IgD-negative memory B cell (primary cell): ENCODE data around the gene PDE11A. TPM values are rescaled to one million over a fixed set of nuclear protein-coding genes. Genes with fewer than 3 reads are reported as not detected.
A peak's percentile ranks its signal among the peaks of the same experiment; 100 is the strongest.

Source experiments
- H3K27ac Mint-ChIP-seq, 3 donors: one replicate each; pipeline ENCODE4 v1.8.0; 2020 to 2022; ENCODE audit warnings: mild to moderate bottlenecking in 3 of 3, mixed read lengths in 3 of 3, moderate library complexity in 1 of 3
- H3K27me3 Mint-ChIP-seq: one replicate; pipeline ENCODE4 v1.8.0; 2021; ENCODE audit warnings: mixed read lengths
- H3K36me3 Mint-ChIP-seq: one replicate; pipeline ENCODE4 v1.8.0; 2020; ENCODE audit warnings: mild to moderate bottlenecking, mixed read lengths
- H3K4me1 Mint-ChIP-seq, 3 donors: one replicate each; pipeline ENCODE4 v1.8.0; 2020 to 2022; ENCODE audit warnings: mixed read lengths in 3 of 3, mild to moderate bottlenecking in 1 of 3
- H3K4me3 Mint-ChIP-seq, 4 donors: one replicate each; pipeline ENCODE4 v1.8.0; 2020 to 2022; ENCODE audit warnings: mild to moderate bottlenecking in 4 of 4, mixed read lengths in 4 of 4, moderate library complexity in 3 of 4
- H3K9me3 Mint-ChIP-seq, 3 donors: one replicate each; pipeline ENCODE4 v1.8.0; 2020 to 2021; ENCODE audit warnings: mixed read lengths in 3 of 3, mild to moderate bottlenecking in 1 of 3
- polyA plus RNA-seq: library from polyadenylated mRNA; unstranded; fragments of 300-500 nt; fragmentation: Illumina TruSeq; gene quantifications from one replicate; pipeline ENCODE4 v1.2.3, GENCODE V29; 2021

PDE11A gene
- polyA plus RNA-seq, 1 donor from 2014 or later = not detected

- H3K36me3 Mint-ChIP-seq = no peaks in the 10 kb centered on the region
- peaks cover 0 to 1% (median 0%) of the 10 kb centered on the region in 3 donors for H3K4me1 Mint-ChIP-seq
- H3K4me3 Mint-ChIP-seq = no peak overlapping the region
- H3K27me3 Mint-ChIP-seq = peaks cover 2% of the 10 kb centered on the region
- no peak overlapping the region for H3K27ac Mint-ChIP-seq
- H3K9me3 Mint-ChIP-seq = no peaks in the 10 kb centered on the region
Observed at GRCh38 chr2:177668617-177669016, 404.0 kb downstream of the PDE11A start.

- H3K4me1 Mint-ChIP-seq = peaks cover 0 to 1% (median 0%) of the 10 kb centered on the region in 3 donors
- H3K27ac Mint-ChIP-seq = no peak overlapping the region
- no peaks in the 10 kb centered on the region for H3K9me3 Mint-ChIP-seq
- H3K36me3 Mint-ChIP-seq = no peaks in the 10 kb centered on the region
- peaks cover 2% of the 10 kb centered on the region for H3K27me3 Mint-ChIP-seq
- H3K4me3 Mint-ChIP-seq = no peak overlapping the region
Observed at GRCh38 chr2:177667626-177668025, 405.0 kb downstream of the PDE11A start.

GRCh38 chr2:177666408-177666807 lies 406.2 kb downstream of the PDE11A start:
- no peak overlapping the region for H3K27ac Mint-ChIP-seq
- H3K36me3 Mint-ChIP-seq = no peaks in the 10 kb centered on the region
- peaks cover 0 to 1% (median 0%) of the 10 kb centered on the region in 3 donors for H3K4me1 Mint-ChIP-seq
- H3K4me3 Mint-ChIP-seq = no peak overlapping the region
- H3K27me3 Mint-ChIP-seq = no peaks in the 10 kb centered on the region
- no peaks in the 10 kb centered on the region for H3K9me3 Mint-ChIP-seq

- Mint-ChIP-seq H3K27me3 (no peaks in the 10 kb centered on the region), H3K36me3 (no peaks in the 10 kb centered on the region), H3K4me3 (no peak overlapping the region)
Observed at GRCh38 chr2:177665948-177666347, 406.6 kb downstream of the PDE11A start.

GRCh38 chr2:177665328-177665727 lies 407.2 kb downstream of the PDE11A start:
- Mint-ChIP-seq H3K36me3 (no peaks in the 10 kb centered on the region), H3K4me1 (peaks cover 0 to 1% (median 0%) of the 10 kb centered on the region in 3 donors), H3K9me3 (no peaks in the 10 kb centered on the region), H3K4me3 (no peak overlapping the region), H3K27me3 (no peaks in the 10 kb centered on the region), H3K27ac (no peak overlapping the region)

More at GRCh38 chr2:177665948-177666347, 406.6 kb downstream of the PDE11A start:
- Mint-ChIP-seq H3K4me1 (peaks cover 0 to 1% (median 0%) of the 10 kb centered on the region in 3 donors), H3K9me3 (no peaks in the 10 kb centered on the region), H3K27ac (no peak overlapping the region)

- Mint-ChIP-seq H3K36me3 (no peaks in the 10 kb centered on the region), H3K9me3 (no peaks in the 10 kb centered on the region), H3K27ac (no peak overlapping the region), H3K27me3 (peaks cover under 1% of the 10 kb centered on the region), H3K4me1 (peaks cover 0 to 1% (median 0%) of the 10 kb centered on the region in 3 donors), H3K4me3 (no peak overlapping the region)
Observed at GRCh38 chr2:177662895-177663294, 409.7 kb downstream of the PDE11A start.

GRCh38 chr2:177660742-177661141 lies 411.8 kb downstream of the PDE11A start:
- Mint-ChIP-seq H3K36me3 (no peaks in the 10 kb centered on the region), H3K4me3 (no peak overlapping the region), H3K27ac (no peak overlapping the region), H3K9me3 (peaks cover 0 to 2% (median 0%) of the 10 kb centered on the region in 3 donors), H3K27me3 (peaks cover 3% of the 10 kb centered on the region), H3K4me1 (peaks cover 0 to 1% (median 0%) of the 10 kb centered on the region in 3 donors)

GRCh38 chr2:177658309-177658708 lies 414.3 kb downstream of the PDE11A start:
- Mint-ChIP-seq H3K27ac (no peak overlapping the region), H3K27me3 (peaks cover 4% of the 10 kb centered on the region)

GRCh38 chr2:177651833-177652232 lies 420.7 kb downstream of the PDE11A start:
- Mint-ChIP-seq H3K4me3 (no peak overlapping the region), H3K4me1 (no peaks in the 10 kb centered on the region), H3K36me3 (no peaks in the 10 kb centered on the region), H3K27ac (no peak overlapping the region), H3K9me3 (peaks cover 0 to 2% (median 0%) of the 10 kb centered on the region in 3 donors), H3K27me3 (peaks cover 10% of the 10 kb centered on the region)

More at GRCh38 chr2:177658309-177658708, 414.3 kb downstream of the PDE11A start:
- Mint-ChIP-seq H3K36me3 (no peaks in the 10 kb centered on the region), H3K4me1 (no peaks in the 10 kb centered on the region), H3K9me3 (peaks cover 0 to 2% (median 0%) of the 10 kb centered on the region in 3 donors), H3K4me3 (no peak overlapping the region)

GRCh38 chr2:177649568-177650518 lies 422.7 kb downstream of the PDE11A start:
- no peak overlapping the region for H3K27ac Mint-ChIP-seq
- H3K4me1 Mint-ChIP-seq = no peaks in the 10 kb centered on the region
- H3K27me3 Mint-ChIP-seq = peaks cover 12% of the 10 kb centered on the region
- no peaks in the 10 kb centered on the region for H3K36me3 Mint-ChIP-seq
- H3K9me3 Mint-ChIP-seq = peaks cover 0 to 1% (median 0%) of the 10 kb centered on the region in 3 donors
- H3K4me3 Mint-ChIP-seq = no peak overlapping the region

- Mint-ChIP-seq H3K4me1 (no peaks in the 10 kb centered on the region), H3K27ac (no peak overlapping the region), H3K9me3 (peaks cover 0 to 8% (median 2%) of the 10 kb centered on the region in 3 donors), H3K27me3 (peaks cover 12% of the 10 kb centered on the region), H3K36me3 (no peaks in the 10 kb centered on the region), H3K4me3 (no peak overlapping the region)
Observed at GRCh38 chr2:177646791-177647190, 425.8 kb downstream of the PDE11A start.

- Mint-ChIP-seq H3K4me3 (no peak overlapping the region), H3K9me3 (peaks cover 0 to 8% (median 2%) of the 10 kb centered on the region in 3 donors), H3K4me1 (no peaks in the 10 kb centered on the region), H3K27ac (no peak overlapping the region), H3K27me3 (peaks cover 12% of the 10 kb centered on the region), H3K36me3 (no peaks in the 10 kb centered on the region)
Observed at GRCh38 chr2:177646241-177646640, 426.3 kb downstream of the PDE11A start.

- Mint-ChIP-seq H3K9me3 (peaks cover 0 to 8% (median 2%) of the 10 kb centered on the region in 3 donors), H3K27ac (no peak overlapping the region), H3K27me3 (peaks cover 9% of the 10 kb centered on the region), H3K4me3 (no peak overlapping the region), H3K4me1 (no peaks in the 10 kb centered on the region), H3K36me3 (peaks cover 2% of the 10 kb centered on the region)
Observed at GRCh38 chr2:177641331-177641730, 431.2 kb downstream of the PDE11A start.

- Mint-ChIP-seq H3K4me1 (no peaks in the 10 kb centered on the region), H3K36me3 (peaks cover 2% of the 10 kb centered on the region), H3K27me3 (peaks cover 9% of the 10 kb centered on the region), H3K27ac (no peak overlapping the region), H3K4me3 (no peak overlapping the region), H3K9me3 (peaks cover 0 to 8% (median 2%) of the 10 kb centered on the region in 3 donors)
Observed at GRCh38 chr2:177640423-177640822, 432.2 kb downstream of the PDE11A start.

- Mint-ChIP-seq H3K9me3 (peaks cover 0 to 5% (median 2%) of the 10 kb centered on the region in 3 donors), H3K4me1 (peaks cover 0 to 6% (median 2%) of the 10 kb centered on the region in 3 donors), H3K36me3 (peaks cover 2% of the 10 kb centered on the region), H3K4me3 (no peak overlapping the region), H3K27ac (peak overlapping the region in 1 of 3 donors; percentile 41), H3K27me3 (peaks cover 4% of the 10 kb centered on the region)
Observed at GRCh38 chr2:177639262-177639914, 433.2 kb downstream of the PDE11A start.
